Subcutaneous abdominal adipose tissue (tissue), 5 donors: ENCODE results near the gene FOXL2.

ENCODE experiments used
- H3K27ac ChIP-seq: one replicate; pipeline ENCODE4 v1.7.0; 2013; ENCODE audit warnings: low read depth, mild to moderate bottlenecking, inconsistent platforms, low read length, moderate library complexity
- H3K27me3 ChIP-seq, 5 donors: one replicate each; pipeline ENCODE4 v1.7.0; 2013; ENCODE audit warnings: low read length in 5 of 5, inconsistent platforms in 1 of 5; ENCODE audit not compliant: control insufficient read depth in 5 of 5, insufficient read depth in 4 of 5
- H3K36me3 ChIP-seq, 5 donors: one replicate each; pipeline ENCODE4 v1.7.0; 2013; ENCODE audit warnings: low read length in 5 of 5; ENCODE audit not compliant: control insufficient read depth in 5 of 5, insufficient read depth in 5 of 5
- H3K4me1 ChIP-seq, 5 donors: one replicate each; pipeline ENCODE4 v1.7.0; 2013; ENCODE audit warnings: low read length in 5 of 5, mild to moderate bottlenecking in 3 of 5, moderate library complexity in 1 of 5; ENCODE audit not compliant: control insufficient read depth in 5 of 5, insufficient read depth in 5 of 5
- H3K4me3 ChIP-seq, 5 donors: one replicate each; pipeline ENCODE4 v1.7.0; 2013; ENCODE audit warnings: low read length in 5 of 5, low read depth in 1 of 5
- H3K9ac ChIP-seq, 5 donors: one replicate each; pipeline ENCODE4 v1.7.0; 2013; ENCODE audit warnings: low read length in 5 of 5, mild to moderate bottlenecking in 4 of 5, moderate library complexity in 3 of 5
- H3K9me3 ChIP-seq, 5 donors: one replicate each; pipeline ENCODE4 v1.7.0; 2013; ENCODE audit warnings: low read length in 5 of 5; ENCODE audit not compliant: control insufficient read depth in 5 of 5
- donor health status: healthy.
- donor health status: healthy.
- donor health status: healthy.
- donor health status: healthy.
- donor health status: healthy.

The FOXL2 gene

DNA sequence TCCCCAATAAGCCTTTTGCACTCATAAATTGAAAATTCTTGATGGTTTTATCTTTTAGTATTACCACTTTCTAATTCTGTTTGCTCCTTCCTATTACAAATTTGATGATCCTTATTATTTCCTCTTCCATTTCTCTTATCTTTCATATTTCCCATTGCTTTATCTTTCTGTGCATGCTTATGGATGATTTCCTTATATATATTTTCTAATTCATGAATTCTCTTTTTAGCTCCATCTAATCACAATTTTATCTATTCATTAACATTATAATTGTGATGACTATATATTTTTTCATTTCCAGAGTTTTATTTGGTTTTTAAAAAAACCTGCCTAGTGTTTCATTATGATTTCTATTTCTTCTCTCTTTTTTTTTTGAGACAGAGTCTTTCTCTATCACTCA is 18.0 kb upstream of the FOXL2 start:
- no peak overlapping the region for H3K9ac ChIP-seq
- H3K27ac ChIP-seq, result no peak overlapping the region
- H3K9me3 ChIP-seq, result peaks cover 4 to 21% (median 13%) of the 10 kb centered on the region in 5 donors
- no peaks in the 10 kb centered on the region for H3K36me3 ChIP-seq
- H3K4me1 ChIP-seq, result peaks cover 0 to 5% (median 2%) of the 10 kb centered on the region in 5 donors
- no peak overlapping the region for H3K4me3 ChIP-seq
- H3K27me3 ChIP-seq, result peaks cover 25 to 37% (median 27%) of the 10 kb centered on the region in 5 donors

- peaks cover 0 to 5% (median 2%) of the 10 kb centered on the region in 5 donors for H3K4me1 ChIP-seq
- H3K9ac ChIP-seq, result no peak overlapping the region
- peaks cover 26 to 40% (median 30%) of the 10 kb centered on the region in 5 donors for H3K27me3 ChIP-seq
- no peaks in the 10 kb centered on the region for H3K36me3 ChIP-seq
- H3K4me3 ChIP-seq, result no peak overlapping the region
- peaks cover 4 to 21% (median 13%) of the 10 kb centered on the region in 5 donors for H3K9me3 ChIP-seq
- H3K27ac ChIP-seq, result no peak overlapping the region
These were observed 17.3 kb upstream of the FOXL2 start for GRCh38 chr3:138964264-138964663.

- Histone ChIP-seq H3K4me3 (no peak overlapping the region), H3K9me3 (peaks cover 4 to 21% (median 13%) of the 10 kb centered on the region in 5 donors)
These were observed 16.1 kb upstream of the FOXL2 start for GRCh38 chr3:138962854-138963560.

GRCh38 chr3:138960417-138960852 is 13.5 kb upstream of the FOXL2 start:
- H3K4me1 ChIP-seq, result peaks cover 0 to 5% (median 2%) of the 10 kb centered on the region in 5 donors
- H3K4me3 ChIP-seq, result no peak overlapping the region
- peaks cover 4 to 17% (median 13%) of the 10 kb centered on the region in 5 donors for H3K9me3 ChIP-seq
- H3K36me3 ChIP-seq, result no peaks in the 10 kb centered on the region
- no peak overlapping the region for H3K27ac ChIP-seq
- H3K9ac ChIP-seq, result no peak overlapping the region
- peaks cover 26 to 52% (median 38%) of the 10 kb centered on the region in 5 donors for H3K27me3 ChIP-seq

More at GRCh38 chr3:138962854-138963560, 16.1 kb upstream of the FOXL2 start:
- Histone ChIP-seq H3K9ac (no peak overlapping the region), H3K27ac (no peak overlapping the region), H3K27me3 (peaks cover 26 to 45% (median 33%) of the 10 kb centered on the region in 5 donors), H3K36me3 (no peaks in the 10 kb centered on the region), H3K4me1 (peaks cover 0 to 5% (median 2%) of the 10 kb centered on the region in 5 donors)

GRCh38 chr3:138950701-138951100 is 3.8 kb upstream of the FOXL2 start:
- peaks cover 0 to 32% (median 31%) of the 10 kb centered on the region in 5 donors for H3K4me1 ChIP-seq
- no peak overlapping the region for H3K9ac ChIP-seq
- H3K27ac ChIP-seq, result no peak overlapping the region
- H3K9me3 ChIP-seq, result no peaks in the 10 kb centered on the region
- H3K27me3 ChIP-seq, result peaks cover 51 to 74% (median 64%) of the 10 kb centered on the region in 5 donors
- peak overlapping the region in 2 of 5 donors; percentile 50 to 55 for H3K4me3 ChIP-seq
- no peaks in the 10 kb centered on the region for H3K36me3 ChIP-seq

- no peak overlapping the region for H3K27ac ChIP-seq
- H3K4me1 ChIP-seq, result peaks cover 0 to 36% (median 34%) of the 10 kb centered on the region in 5 donors
- no peaks in the 10 kb centered on the region for H3K36me3 ChIP-seq
- no peaks in the 10 kb centered on the region for H3K9me3 ChIP-seq
- H3K4me3 ChIP-seq, result peak overlapping the region in 4 of 5 donors; percentile 50 to 55 (median 50)
- H3K9ac ChIP-seq, result peak overlapping the region in 1 of 5 donors; percentile 52
- H3K27me3 ChIP-seq, result peaks cover 55 to 72% (median 62%) of the 10 kb centered on the region in 5 donors
These were observed 3.2 kb upstream of the FOXL2 start for GRCh38 chr3:138950006-138950644.

- Histone ChIP-seq H3K27me3 (peaks cover 59 to 72% (median 63%) of the 10 kb centered on the region in 5 donors), H3K27ac (no peak overlapping the region), H3K4me3 (peak overlapping the region in 4 of 5 donors; percentile 50 to 55 (median 50)), H3K9me3 (no peaks in the 10 kb centered on the region), H3K4me1 (peaks cover 0 to 42% (median 40%) of the 10 kb centered on the region in 5 donors), H3K9ac (no peak overlapping the region), H3K36me3 (no peaks in the 10 kb centered on the region)
These were observed 2.6 kb upstream of the FOXL2 start for GRCh38 chr3:138949445-138950005.

DNA sequence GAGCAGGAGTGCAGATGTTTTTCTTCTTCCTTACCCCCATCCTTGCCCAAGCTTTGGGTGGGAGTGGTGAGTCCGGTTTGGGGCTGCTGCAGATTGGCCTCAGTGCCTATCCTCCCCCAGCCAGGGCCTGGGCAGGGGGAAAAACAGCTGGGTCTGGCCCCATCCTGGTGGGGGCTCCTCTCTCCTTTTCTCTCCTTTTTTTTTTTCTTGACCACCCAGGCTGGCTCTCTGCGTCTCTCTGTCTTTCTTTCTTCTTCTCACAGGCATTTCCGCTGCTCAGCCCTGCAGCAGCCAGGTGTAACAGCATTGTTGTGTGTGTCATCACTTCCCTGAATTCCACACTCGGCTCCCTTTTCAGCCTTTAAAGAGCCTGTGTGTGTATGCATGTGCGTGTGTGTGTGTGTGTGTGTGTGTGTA is 2.1 kb upstream of the FOXL2 start:
- H3K36me3 ChIP-seq, result no peaks in the 10 kb centered on the region
- H3K9me3 ChIP-seq, result no peaks in the 10 kb centered on the region
- H3K27me3 ChIP-seq, result peaks cover 63 to 75% (median 67%) of the 10 kb centered on the region in 5 donors
- no peak overlapping the region for H3K4me3 ChIP-seq
- H3K4me1 ChIP-seq, result peaks cover 0 to 46% (median 41%) of the 10 kb centered on the region in 5 donors
- H3K9ac ChIP-seq, result no peak overlapping the region
- no peak overlapping the region for H3K27ac ChIP-seq

DNA sequence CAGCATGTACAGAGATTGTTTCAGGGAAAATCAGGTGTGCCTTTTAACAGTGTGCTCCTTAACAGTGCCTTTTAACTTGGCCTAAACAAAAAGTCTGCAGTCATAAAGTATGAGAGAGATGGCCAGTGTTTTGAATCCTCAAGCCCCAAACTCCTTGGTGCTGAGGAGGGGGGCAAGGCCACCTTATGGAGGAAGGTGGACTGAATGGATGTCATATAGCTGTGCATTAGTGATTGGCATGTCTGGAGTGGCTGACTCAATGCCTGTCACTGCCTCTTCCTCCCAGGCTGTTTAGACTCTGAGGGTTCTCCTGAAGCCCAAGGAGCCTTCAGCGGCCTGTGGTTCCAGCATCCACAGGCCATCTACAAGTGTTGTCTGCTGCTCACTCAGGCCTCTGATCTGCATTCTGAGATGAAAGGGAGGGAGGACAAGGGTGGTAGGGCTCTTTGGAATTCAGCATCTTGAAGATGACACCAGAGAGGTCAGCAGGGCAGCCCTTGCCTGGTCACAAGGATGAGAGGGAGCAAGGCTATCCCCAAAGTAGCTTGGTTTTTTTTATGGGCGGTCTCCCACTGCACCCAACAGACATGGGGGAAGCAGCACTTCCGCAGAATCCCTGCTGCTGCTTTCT is 1.5 kb upstream of the FOXL2 start:
- H3K4me1 ChIP-seq, result peaks cover 0 to 46% (median 41%) of the 10 kb centered on the region in 5 donors

More for the DNA sequence above, 1.5 kb upstream of the FOXL2 start:
- no peaks in the 10 kb centered on the region for H3K36me3 ChIP-seq
- no peaks in the 10 kb centered on the region for H3K9me3 ChIP-seq
- H3K9ac ChIP-seq, result no peak overlapping the region
- H3K27me3 ChIP-seq, result peaks cover 68 to 80% (median 72%) of the 10 kb centered on the region in 5 donors
- no peak overlapping the region for H3K4me3 ChIP-seq
- no peak overlapping the region for H3K27ac ChIP-seq
